AG10803 (cell line): ENCODE results near the gene RNF186.
A peak's percentile ranks its signal among the peaks of the same experiment; 100 is the strongest.

Experiments
- DNase-seq: peaks from one replicate; pipeline ENCODE4 v3.0.0; 2010; ENCODE audit warnings: low read depth
- H3K4me3 ChIP-seq: 2 replicates; pipeline ENCODE4 v1.5.1; 2011; ENCODE audit warnings: mild to moderate bottlenecking, low read length, control low read depth
- CTCF ChIP-seq: conservative IDR thresholded peaks from 2 replicates; pipeline ENCODE4 v1.5.1; 2011; ENCODE audit warnings: mild to moderate bottlenecking, low read length, control low read depth, inconsistent platforms

Gene RNF186

DNA sequence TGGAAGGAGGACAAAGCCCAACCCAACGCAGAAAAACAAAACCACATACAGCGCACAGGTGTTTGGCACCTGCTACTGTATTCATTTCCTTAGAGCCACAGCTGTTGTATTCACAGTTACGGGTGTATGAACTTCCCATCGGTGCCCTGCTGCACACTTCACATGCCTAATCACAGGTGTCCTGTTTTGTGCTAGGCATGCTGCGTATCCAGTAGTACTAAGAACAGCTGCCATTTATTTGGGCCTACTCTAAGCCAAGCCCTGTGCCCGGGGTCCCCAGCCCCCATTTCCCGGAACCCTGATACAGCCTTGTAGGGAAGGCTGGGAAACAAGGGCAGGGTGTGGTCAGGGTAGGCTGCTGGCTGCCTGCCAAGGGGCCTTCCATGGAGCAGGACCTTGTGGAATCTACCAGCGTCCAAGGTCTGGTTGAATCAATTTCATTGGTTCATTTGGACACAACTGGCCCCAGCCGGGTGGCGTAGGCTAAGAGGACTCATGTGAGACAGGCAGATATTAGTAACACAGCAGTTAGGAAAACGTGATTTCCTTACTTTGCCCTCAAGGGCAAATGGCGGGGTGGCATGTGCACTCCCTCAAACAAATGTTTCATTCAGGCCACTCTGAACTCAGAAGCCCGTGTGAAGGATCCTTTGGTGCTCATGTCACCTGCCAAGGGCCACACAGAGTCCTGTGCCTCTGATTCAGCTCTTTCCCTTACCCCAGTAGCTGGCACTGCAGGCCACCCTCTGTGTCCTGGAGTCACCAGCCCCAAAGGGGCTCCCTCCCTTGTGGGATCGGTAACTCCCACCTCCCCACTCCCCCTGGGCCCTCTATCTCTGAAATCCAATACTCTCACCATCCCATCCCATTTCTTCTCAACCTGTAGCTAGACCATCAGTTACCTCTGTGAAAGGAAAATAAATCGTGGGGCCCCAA, 986 bp upstream of the RNF186 start:
- H3K4me3 ChIP-seq, result no peak overlapping the region

DNA sequence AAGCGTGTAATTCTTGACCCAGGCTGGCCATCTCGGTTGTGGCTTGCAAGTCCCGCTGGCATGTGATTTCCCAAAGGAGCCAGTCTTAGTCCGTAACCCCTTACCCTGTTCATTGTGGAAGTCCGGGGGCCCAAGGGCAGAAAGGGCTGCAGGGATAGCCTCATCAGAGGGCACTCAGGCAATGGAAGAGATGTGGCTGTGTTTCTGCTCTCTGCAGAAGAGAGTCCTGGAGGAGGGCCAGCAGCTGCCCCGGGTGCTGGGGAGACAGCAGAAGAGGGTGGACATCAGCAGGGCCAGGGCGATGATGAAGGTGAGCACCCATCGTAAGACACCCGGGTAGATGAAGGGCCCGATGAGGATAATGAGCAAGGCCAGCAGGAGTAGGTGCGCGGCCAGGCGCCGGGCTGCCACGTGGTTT, 830 bp downstream of the RNF186 start:
- no peak for TF ChIP-seq CTCF
- H3K4me3 ChIP-seq, result no peak overlapping the region
- DNase-seq, result no peak

More for the DNA sequence above, 986 bp upstream of the RNF186 start:
- TF ChIP-seq CTCF, result no peak
- DNase-seq, result no peak

GRCh38 chr1:19813643-19813960, 1.5 kb downstream of the RNF186 start:
- no peak for TF ChIP-seq CTCF
- DNase-seq, result no peak
- no peak overlapping the region for H3K4me3 ChIP-seq

- no peak for TF ChIP-seq CTCF
- no peak overlapping the region for H3K4me3 ChIP-seq
- DNase-seq, result no peak
Measured at GRCh38 chr1:19812875-19813642, 2.0 kb downstream of the RNF186 start.

GRCh38 chr1:19811206-19811851, 3.8 kb downstream of the RNF186 start:
- DNase-seq, result peak; percentile 53
- H3K4me3 ChIP-seq, result no peak overlapping the region
- peak; percentile 68 for TF ChIP-seq CTCF

DNA sequence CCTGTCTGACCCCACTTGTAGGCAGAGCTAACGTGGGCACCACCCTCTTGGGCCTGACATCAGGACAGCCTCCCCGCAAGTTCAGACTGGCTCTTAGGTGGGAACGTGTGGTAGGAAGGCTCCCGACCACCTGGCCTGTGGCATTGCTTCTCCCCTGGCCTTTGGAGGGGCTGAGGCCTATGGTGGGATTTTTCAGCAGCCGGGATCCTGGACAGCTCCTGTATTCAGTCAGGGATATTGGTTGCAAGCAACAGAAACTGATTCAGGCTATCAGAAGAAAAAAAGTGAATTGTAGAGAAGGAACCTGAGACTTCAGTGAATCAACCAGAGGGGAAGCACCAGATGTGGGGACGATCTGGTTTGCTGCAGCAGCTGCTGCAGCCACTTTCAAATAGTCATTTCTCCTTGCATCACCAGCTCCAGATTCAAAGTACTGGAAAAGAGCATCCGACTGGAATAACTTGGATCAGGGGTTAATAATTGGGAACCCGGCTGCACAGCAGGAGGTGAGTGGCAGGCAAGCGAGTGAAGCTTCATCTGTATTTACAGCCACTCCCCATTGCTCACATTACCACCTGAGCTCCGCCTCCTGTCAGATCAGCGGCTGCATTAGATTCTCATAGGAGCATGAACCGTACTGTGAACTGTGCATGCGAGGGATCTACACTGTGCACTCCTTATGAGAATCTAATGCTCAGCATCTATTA, 5.9 kb downstream of the RNF186 start:
- TF ChIP-seq CTCF, result no peak
- no peak for DNase-seq
- H3K4me3 ChIP-seq, result no peak overlapping the region
